ENCODE data around the gene DMD. TPM values are rescaled to one million over a fixed set of nuclear protein-coding genes. Genes with fewer than 3 reads are reported as not detected.

Gene DMD
- total and polyA plus RNA-seq, 2 of the 13 experiments (the other 11 are each of a cell fraction or from before 2014, with no cell fraction given): 17.6 to 25.9 TPM

DNA sequence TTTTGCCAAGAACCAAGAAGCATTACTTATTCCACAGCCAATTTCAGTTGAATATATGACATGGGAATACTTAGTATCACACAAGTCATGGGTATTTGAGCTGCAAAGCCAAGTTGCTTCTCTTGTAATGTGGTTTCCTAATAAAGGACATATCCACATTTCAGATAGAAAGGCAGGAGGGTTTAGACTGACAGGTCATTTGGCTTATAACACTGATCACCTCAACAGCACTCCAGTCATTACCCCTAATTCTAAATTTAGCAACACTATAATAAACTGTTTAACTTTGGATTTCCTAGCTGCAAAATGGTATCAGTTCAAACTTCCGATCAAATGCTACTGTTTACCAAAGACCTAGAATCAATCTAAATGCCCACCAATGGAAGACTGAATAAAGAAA lies 2025.5 kb downstream of the DMD start:
- no peak overlapping the region for H2AFZ ChIP-seq (ENCODE audit: low read length)
- H3K4me1 ChIP-seq (ENCODE audit: insufficient read depth, low read length): no peaks in the 10 kb centered on the region
- intact Hi-C loops (cut with micrococcal nuclease; ENCODE audit: unreplicated experiment): no loop called here
- peaks cover 1 to 9% of the 10 kb centered on the region in 2 experiments; a peak in 2 of 5 replicates for H3K36me3 ChIP-seq (replicated peaks in 1 of 2; ENCODE audit: control insufficient read depth in 1 of 2, insufficient read depth in 2 of 2, low read length in 2 of 2)
- CTCF ChIA-PET (ENCODE audit: low intra/inter-chr PET ratio, low total read pairs): no interaction called here
- ATAC-seq (no peak), DNase-seq (ENCODE audit: low spot score) (no peak), FAIRE-seq (no peak)
- no peak overlapping the region for H3K4me3 ChIP-seq (replicated peaks in 1 of 3; ENCODE audit: insufficient read depth in 1 of 3, low read depth in 2 of 3, low read length in 3 of 3)
- H3K27me3 ChIP-seq (ENCODE audit: control insufficient read depth in 1 of 2, insufficient read depth in 2 of 2, low read length in 2 of 2): no peaks in the 10 kb centered on the region
- 100% methylated on average over 1 of the region's 1 CpG for WGBS (ENCODE audit: low lambda C conversion rate)
- H3K9ac ChIP-seq (ENCODE audit: insufficient read depth, low read depth, low read length): no peak overlapping the region
- H3K27ac ChIP-seq (ENCODE audit: extremely low read length, insufficient read depth, low read length): no peak overlapping the region
- POLR2A ChIA-PET: no interaction called here
- no peaks in the 10 kb centered on the region for H3K9me3 ChIP-seq (ENCODE audit: low read length)
- BruUV-seq (replicated peaks): no TSS peak
- no peaks in the 10 kb centered on the region for H3K79me2 ChIP-seq (ENCODE audit: insufficient read depth, low read length)
- in situ Hi-C loops (cut with HindIII; ENCODE audit: extremely low pct_ligation_motif_present, low pct_unique_long_range_greater_than_20kb): no loop called here
- H3K4me2 ChIP-seq (ENCODE audit: low read depth, low read length): no peak overlapping the region
- no peaks in the 10 kb centered on the region for H4K20me1 ChIP-seq (ENCODE audit: insufficient read depth, low read length)
- TF ChIP-seq POLR2G (IDR thresholded peaks at IDR 0.05; ENCODE audit: low read depth, low read length) (no peak), DMAP1 (CRISPR knock-in tag; IDR thresholded peaks at IDR 0.05) (no peak), SMYD3 (CRISPR knock-in tag; IDR thresholded peaks at IDR 0.05) (no peak), ZNF883 (CRISPR knock-in tag; IDR thresholded peaks at IDR 0.05; ENCODE audit: not compliant biosample characterization) (no peak), GATA4 (IDR thresholded peaks at IDR 0.05; ENCODE audit: borderline replicate concordance, low read depth) (no peak), MED8 (CRISPR knock-in tag; IDR thresholded peaks at IDR 0.05; ENCODE audit: insufficient replicate concordance) (no peak), ZNF318 (CRISPR knock-in tag; IDR thresholded peaks at IDR 0.05) (no peak), KDM2A (CRISPR knock-in tag; IDR thresholded peaks at IDR 0.05; ENCODE audit: borderline replicate concordance, low read depth) (no peak), ZNF7 (CRISPR knock-in tag; IDR thresholded peaks at IDR 0.05) (no peak), MAFG (CRISPR knock-in tag; IDR thresholded peaks at IDR 0.05) (no peak), ASH2L (IDR thresholded peaks at IDR 0.05; ENCODE audit: insufficient read length, low read depth, low read length) (no peak), ZSCAN22 (CRISPR knock-in tag; IDR thresholded peaks at IDR 0.05) (no peak), EEA1 (CRISPR knock-in tag; IDR thresholded peaks at IDR 0.05; ENCODE audit: borderline replicate concordance) (no peak), ZNF326 (CRISPR knock-in tag; IDR thresholded peaks at IDR 0.05; ENCODE audit: borderline replicate concordance) (no peak), TEAD2 (CRISPR knock-in tag; IDR thresholded peaks at IDR 0.05) (no peak)

All from HepG2 (cell line).